WTC11 (cell line): ENCODE data around the gene NEURL1B. TPM values are rescaled to one million over a fixed set of nuclear protein-coding genes. Genes with fewer than 3 reads are reported as not detected.

Source experiments
- ATAC-seq: fragments of 200-7000 bp; cut with Tn5 transposase; 2 replicates; pipeline ENCODE4 v1.10.0; 2021; ENCODE audit warnings: mild to moderate bottlenecking, moderate library complexity
- CTCF ChIA-PET: fragments of 300-600 bp; sonication (Branson Sonifier 250); formaldehyde crosslinking; loops from one replicate; lab custom pipeline; 2021; ENCODE audit warnings: antibody characterized with exemption; lab: Charles Lee
- POLR2A ChIA-PET: fragments of 350-600 bp; sonication (Branson Sonifier 250); formaldehyde crosslinking; loops from one replicate; lab custom pipeline; 2021; ENCODE audit warnings: antibody characterized with exemption; lab: Charles Lee
- DNase-seq: peaks from one replicate; pipeline ENCODE4 v3.0.0; 2021; ENCODE audit warnings: low spot score
- H3K27ac Mint-ChIP-seq: 2 replicates; pipeline ENCODE4 v1.8.0; 2021; ENCODE audit warnings: mixed read lengths
- H3K27me3 Mint-ChIP-seq: 2 replicates; pipeline ENCODE4 v1.8.0; 2021; ENCODE audit warnings: low read depth, mild to moderate bottlenecking, moderate library complexity, mixed read lengths
- H3K36me3 Mint-ChIP-seq: 2 replicates; pipeline ENCODE4 v1.8.0; 2021; ENCODE audit warnings: mixed read lengths
- H3K4me1 Mint-ChIP-seq: 2 replicates; pipeline ENCODE4 v1.8.0; 2022; ENCODE audit warnings: mixed read lengths
- H3K4me3 Mint-ChIP-seq: 2 replicates; pipeline ENCODE4 v1.8.0; 2021; ENCODE audit warnings: mild to moderate bottlenecking, moderate library complexity, mixed read lengths
- H3K9me3 Mint-ChIP-seq: 2 replicates; pipeline ENCODE4 v1.8.0; 2021; ENCODE audit warnings: mixed read lengths
- CBFB ChIP-seq: sonication (generic); formaldehyde crosslinking; IDR thresholded peaks from 2 replicates; pipeline ENCODE4 v1.8.1; 2022; ENCODE audit warnings: mild to moderate bottlenecking, low read depth, missing genetic modification reagents
- GABPB1 ChIP-seq: sonication (generic); formaldehyde crosslinking; IDR thresholded peaks from 2 replicates; pipeline ENCODE4 v1.8.1; 2023; ENCODE audit warnings: mild to moderate bottlenecking, missing genetic modification reagents
- JAZF1 ChIP-seq: fragments of 250-450 bp; sonication (Bioruptor Pico); IDR thresholded peaks from 2 replicates; pipeline ENCODE4 v1.9.0; 2021; ENCODE audit warnings: moderate library complexity, mild to moderate bottlenecking, inconsistent platforms
- ZBTB21 ChIP-seq: sonication (generic); formaldehyde crosslinking; IDR thresholded peaks from 2 replicates; pipeline ENCODE4 v1.8.1; 2023; ENCODE audit warnings: mild to moderate bottlenecking, missing genetic modification reagents, borderline replicate concordance
- total RNA-seq: library from RNA; stranded (reverse); gene quantifications from 3 replicates; pipeline ENCODE4 v1.2.3, GENCODE V29; 2021
- TF ChIP-seq, protein P1 (sequence below): fragments of 250-450 bp; sonication (Bioruptor Pico); IDR thresholded peaks from 2 replicates; pipeline ENCODE4 v1.9.0; 2021; ENCODE audit warnings: mild to moderate bottlenecking
- TF ChIP-seq, protein P2 (sequence below): sonication (generic); formaldehyde crosslinking; IDR thresholded peaks from 2 replicates; pipeline ENCODE4 v1.8.1; 2023; ENCODE audit warnings: mild to moderate bottlenecking, missing genetic modification reagents
- TF ChIP-seq, protein P3 (sequence below): fragments of 200-600 bp; IDR thresholded peaks from 2 replicates; pipeline ENCODE4 v1.8.0; 2022; ENCODE audit warnings: antibody characterized with exemption
- TF ChIP-seq, protein P4 (sequence below): sonication (generic); formaldehyde crosslinking; IDR thresholded peaks from 2 replicates; pipeline ENCODE4 v1.8.1; 2022; ENCODE audit warnings: mild to moderate bottlenecking, moderate library complexity, missing genetic modification reagents
- TF ChIP-seq, protein P5 (sequence below): sonication (generic); formaldehyde crosslinking; IDR thresholded peaks from 2 replicates; pipeline ENCODE4 v1.8.1; 2023; ENCODE audit warnings: mild to moderate bottlenecking, missing genetic modification reagents, moderate library complexity
- TF ChIP-seq, protein P6 (sequence below): sonication (generic); formaldehyde crosslinking; IDR thresholded peaks from 2 replicates; pipeline ENCODE4 v1.8.0; 2022; ENCODE audit warnings: mild to moderate bottlenecking, missing genetic modification reagents
- TF ChIP-seq, protein P7 (sequence below): sonication (generic); formaldehyde crosslinking; IDR thresholded peaks from 2 replicates; pipeline ENCODE4 v1.8.1; 2023; ENCODE audit warnings: mild to moderate bottlenecking, missing genetic modification reagents
- TF ChIP-seq, protein P8 (sequence below): fragments of 250-450 bp; sonication (Bioruptor Pico); IDR thresholded peaks from 2 replicates; pipeline ENCODE4 v2.1.2; 2022; ENCODE audit warnings: mild to moderate bottlenecking, moderate library complexity

NEURL1B gene
- total RNA-seq, 1 experiment from 2014 or later: 9.8 TPM

DNA sequence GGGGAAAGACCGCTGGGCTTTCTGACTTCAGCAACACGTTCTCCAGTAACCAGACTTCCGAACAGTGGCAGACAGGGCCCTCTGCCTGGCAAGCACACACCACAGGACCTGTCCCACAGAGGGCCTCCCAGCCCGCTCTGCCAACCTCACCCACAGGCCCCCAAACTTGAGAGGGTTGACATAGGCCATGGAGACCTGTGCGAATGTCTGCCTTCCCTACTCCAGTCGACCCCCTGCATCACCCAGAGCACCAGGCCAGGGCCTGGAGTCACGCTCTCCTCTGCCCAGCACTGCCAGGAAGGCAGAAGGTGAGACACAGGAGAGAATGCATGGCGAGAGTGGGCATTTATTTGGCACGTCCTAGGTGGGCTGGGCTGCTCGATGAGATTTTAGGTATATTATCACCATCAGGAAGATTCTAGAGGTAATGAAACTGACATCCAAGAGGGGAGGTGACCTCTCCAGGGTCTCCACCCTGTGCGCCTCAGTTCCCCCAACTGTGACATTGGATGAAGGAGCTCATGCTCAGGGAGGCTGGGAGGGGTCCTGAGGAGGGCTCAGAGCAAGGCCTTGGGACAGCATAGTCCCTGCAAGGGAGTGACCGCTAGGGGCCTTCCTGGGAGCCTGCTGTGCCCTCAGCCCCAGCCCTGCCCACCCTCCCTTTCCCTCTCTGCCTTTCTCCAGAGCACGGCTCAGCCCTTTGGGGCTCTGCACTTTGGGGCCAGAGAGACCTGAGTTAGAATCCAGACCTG lies 75.0 kb downstream of the NEURL1B start (continued):
- TF ChIP-seq, protein P1, sequence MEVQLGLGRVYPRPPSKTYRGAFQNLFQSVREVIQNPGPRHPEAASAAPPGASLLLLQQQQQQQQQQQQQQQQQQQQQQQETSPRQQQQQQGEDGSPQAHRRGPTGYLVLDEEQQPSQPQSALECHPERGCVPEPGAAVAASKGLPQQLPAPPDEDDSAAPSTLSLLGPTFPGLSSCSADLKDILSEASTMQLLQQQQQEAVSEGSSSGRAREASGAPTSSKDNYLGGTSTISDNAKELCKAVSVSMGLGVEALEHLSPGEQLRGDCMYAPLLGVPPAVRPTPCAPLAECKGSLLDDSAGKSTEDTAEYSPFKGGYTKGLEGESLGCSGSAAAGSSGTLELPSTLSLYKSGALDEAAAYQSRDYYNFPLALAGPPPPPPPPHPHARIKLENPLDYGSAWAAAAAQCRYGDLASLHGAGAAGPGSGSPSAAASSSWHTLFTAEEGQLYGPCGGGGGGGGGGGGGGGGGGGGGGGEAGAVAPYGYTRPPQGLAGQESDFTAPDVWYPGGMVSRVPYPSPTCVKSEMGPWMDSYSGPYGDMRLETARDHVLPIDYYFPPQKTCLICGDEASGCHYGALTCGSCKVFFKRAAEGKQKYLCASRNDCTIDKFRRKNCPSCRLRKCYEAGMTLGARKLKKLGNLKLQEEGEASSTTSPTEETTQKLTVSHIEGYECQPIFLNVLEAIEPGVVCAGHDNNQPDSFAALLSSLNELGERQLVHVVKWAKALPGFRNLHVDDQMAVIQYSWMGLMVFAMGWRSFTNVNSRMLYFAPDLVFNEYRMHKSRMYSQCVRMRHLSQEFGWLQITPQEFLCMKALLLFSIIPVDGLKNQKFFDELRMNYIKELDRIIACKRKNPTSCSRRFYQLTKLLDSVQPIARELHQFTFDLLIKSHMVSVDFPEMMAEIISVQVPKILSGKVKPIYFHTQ: no peak
- TF ChIP-seq, protein P2, sequence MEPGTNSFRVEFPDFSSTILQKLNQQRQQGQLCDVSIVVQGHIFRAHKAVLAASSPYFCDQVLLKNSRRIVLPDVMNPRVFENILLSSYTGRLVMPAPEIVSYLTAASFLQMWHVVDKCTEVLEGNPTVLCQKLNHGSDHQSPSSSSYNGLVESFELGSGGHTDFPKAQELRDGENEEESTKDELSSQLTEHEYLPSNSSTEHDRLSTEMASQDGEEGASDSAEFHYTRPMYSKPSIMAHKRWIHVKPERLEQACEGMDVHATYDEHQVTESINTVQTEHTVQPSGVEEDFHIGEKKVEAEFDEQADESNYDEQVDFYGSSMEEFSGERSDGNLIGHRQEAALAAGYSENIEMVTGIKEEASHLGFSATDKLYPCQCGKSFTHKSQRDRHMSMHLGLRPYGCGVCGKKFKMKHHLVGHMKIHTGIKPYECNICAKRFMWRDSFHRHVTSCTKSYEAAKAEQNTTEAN (CRISPR knock-in tag): no peak

DNA sequence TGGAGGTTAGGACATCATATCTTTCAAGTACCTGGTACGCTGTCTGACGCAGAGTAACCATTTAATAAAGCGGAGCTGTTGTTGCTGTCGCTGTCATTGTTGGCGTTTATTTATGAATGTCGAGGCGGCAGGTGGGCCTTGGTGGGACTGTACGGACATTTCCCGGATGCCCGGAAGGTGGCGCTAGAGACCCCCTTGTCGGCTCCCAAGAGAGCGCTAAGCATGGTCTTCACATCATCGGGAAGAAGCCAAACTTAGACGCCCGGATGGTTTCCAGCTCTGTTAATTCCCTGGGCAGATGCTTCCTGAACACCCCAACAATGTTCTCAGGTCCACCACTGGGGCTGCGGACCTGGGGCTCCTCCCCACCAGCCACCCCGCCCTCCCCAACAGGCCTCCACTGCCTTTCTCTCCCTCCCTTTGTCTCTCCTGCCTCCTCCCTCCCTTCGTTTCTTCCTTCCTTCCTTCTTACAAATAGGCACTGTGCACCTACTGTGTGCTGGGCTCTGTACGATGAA lies 75.8 kb downstream of the NEURL1B start:
- Mint-ChIP-seq H3K4me1 (peaks cover 2% of the 10 kb centered on the region; the same call in 1 of the 2 replicates), H3K27me3 (peaks cover 24% of the 10 kb centered on the region), H3K4me3 (peak overlapping the region; percentile 53)
- ATAC-seq: peak; percentile 76
- TF ChIP-seq, protein P3, sequence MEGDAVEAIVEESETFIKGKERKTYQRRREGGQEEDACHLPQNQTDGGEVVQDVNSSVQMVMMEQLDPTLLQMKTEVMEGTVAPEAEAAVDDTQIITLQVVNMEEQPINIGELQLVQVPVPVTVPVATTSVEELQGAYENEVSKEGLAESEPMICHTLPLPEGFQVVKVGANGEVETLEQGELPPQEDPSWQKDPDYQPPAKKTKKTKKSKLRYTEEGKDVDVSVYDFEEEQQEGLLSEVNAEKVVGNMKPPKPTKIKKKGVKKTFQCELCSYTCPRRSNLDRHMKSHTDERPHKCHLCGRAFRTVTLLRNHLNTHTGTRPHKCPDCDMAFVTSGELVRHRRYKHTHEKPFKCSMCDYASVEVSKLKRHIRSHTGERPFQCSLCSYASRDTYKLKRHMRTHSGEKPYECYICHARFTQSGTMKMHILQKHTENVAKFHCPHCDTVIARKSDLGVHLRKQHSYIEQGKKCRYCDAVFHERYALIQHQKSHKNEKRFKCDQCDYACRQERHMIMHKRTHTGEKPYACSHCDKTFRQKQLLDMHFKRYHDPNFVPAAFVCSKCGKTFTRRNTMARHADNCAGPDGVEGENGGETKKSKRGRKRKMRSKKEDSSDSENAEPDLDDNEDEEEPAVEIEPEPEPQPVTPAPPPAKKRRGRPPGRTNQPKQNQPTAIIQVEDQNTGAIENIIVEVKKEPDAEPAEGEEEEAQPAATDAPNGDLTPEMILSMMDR: peak; percentile 74
- TF ChIP-seq, protein P4, sequence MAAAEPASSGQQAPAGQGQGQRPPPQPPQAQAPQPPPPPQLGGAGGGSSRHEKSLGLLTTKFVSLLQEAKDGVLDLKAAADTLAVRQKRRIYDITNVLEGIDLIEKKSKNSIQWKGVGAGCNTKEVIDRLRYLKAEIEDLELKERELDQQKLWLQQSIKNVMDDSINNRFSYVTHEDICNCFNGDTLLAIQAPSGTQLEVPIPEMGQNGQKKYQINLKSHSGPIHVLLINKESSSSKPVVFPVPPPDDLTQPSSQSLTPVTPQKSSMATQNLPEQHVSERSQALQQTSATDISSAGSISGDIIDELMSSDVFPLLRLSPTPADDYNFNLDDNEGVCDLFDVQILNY: no peak
- TF ChIP-seq, all 79 proteins: peak for 1
- ChIA-PET CTCF (interaction anchor here (0.6 to 2.5 kb wide), 42 partner anchors 10 to 545 kb away, joined by 3 to 63 read pairs (median 4); partner anchors contain the start of gene DUSP1), POLR2A (interaction anchor here (1.0 to 1.6 kb wide), 2 partner anchors 54 to 225 kb away, joined by 3 to 11 read pairs; partner anchors contain the start of gene DUSP1)
- Mint-ChIP-seq H3K9me3 (no peaks in the 10 kb centered on the region), H3K36me3 (no peaks in the 10 kb centered on the region), H3K27ac (no peak overlapping the region)
- peak; percentile 88 for DNase-seq

DNA sequence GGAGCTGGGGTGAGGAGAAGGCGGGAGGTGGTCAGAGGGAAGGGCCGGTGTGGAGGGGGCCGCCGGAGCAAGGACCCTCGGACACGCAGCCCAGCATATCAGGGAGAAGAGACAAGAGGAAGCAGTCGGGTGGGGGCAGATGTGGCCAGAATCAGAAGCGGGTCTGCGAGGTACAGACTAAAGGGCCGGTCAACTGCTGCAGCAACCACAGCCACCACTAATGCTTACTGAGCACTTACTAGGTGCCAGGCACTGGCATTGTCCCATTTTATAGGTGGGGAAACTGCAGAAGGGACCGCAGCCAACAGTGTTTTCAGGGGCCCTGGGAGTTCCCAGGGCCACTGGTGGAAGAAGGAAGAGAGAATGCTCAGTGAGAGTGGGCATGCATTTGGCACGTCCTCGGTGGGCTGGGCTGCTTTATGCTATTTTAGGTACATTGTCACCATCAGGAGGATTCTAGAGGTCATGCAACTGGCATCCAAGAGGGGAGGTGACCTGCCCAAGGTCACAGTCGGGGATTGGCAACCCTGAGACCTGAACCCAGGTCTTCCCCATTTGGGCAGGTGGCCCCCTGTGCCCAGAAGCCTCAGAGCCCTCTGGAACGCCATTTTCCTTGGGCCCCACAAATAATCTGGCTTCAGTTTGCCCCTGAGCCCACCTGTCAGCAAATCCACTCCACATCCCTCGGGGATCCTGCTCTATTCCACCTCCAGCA lies 76.6 kb downstream of the NEURL1B start:
- Mint-ChIP-seq H3K4me1 (peaks cover 2% of the 10 kb centered on the region; the same call in 1 of the 2 replicates), H3K9me3 (no peaks in the 10 kb centered on the region)
- POLR2A ChIA-PET: interaction anchor here (1.0 to 1.6 kb wide), 2 partner anchors 53 to 225 kb away, joined by 3 to 11 read pairs; partner anchors contain the start of gene DUSP1
- TF ChIP-seq, protein P5, sequence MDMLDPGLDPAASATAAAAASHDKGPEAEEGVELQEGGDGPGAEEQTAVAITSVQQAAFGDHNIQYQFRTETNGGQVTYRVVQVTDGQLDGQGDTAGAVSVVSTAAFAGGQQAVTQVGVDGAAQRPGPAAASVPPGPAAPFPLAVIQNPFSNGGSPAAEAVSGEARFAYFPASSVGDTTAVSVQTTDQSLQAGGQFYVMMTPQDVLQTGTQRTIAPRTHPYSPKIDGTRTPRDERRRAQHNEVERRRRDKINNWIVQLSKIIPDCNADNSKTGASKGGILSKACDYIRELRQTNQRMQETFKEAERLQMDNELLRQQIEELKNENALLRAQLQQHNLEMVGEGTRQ (CRISPR knock-in tag): no peak
- no peak for TF ChIP-seq GABPB1
- TF ChIP-seq JAZF1 (CRISPR knock-in tag): no peak
- no peak for TF ChIP-seq ZBTB21 (CRISPR knock-in tag)
- no peak for TF ChIP-seq CBFB (CRISPR knock-in tag)
- TF ChIP-seq, protein P6, sequence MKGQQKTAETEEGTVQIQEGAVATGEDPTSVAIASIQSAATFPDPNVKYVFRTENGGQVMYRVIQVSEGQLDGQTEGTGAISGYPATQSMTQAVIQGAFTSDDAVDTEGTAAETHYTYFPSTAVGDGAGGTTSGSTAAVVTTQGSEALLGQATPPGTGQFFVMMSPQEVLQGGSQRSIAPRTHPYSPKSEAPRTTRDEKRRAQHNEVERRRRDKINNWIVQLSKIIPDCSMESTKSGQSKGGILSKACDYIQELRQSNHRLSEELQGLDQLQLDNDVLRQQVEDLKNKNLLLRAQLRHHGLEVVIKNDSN (CRISPR knock-in tag): no peak
- TF ChIP-seq, protein P7, sequence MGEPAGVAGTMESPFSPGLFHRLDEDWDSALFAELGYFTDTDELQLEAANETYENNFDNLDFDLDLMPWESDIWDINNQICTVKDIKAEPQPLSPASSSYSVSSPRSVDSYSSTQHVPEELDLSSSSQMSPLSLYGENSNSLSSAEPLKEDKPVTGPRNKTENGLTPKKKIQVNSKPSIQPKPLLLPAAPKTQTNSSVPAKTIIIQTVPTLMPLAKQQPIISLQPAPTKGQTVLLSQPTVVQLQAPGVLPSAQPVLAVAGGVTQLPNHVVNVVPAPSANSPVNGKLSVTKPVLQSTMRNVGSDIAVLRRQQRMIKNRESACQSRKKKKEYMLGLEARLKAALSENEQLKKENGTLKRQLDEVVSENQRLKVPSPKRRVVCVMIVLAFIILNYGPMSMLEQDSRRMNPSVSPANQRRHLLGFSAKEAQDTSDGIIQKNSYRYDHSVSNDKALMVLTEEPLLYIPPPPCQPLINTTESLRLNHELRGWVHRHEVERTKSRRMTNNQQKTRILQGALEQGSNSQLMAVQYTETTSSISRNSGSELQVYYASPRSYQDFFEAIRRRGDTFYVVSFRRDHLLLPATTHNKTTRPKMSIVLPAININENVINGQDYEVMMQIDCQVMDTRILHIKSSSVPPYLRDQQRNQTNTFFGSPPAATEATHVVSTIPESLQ (CRISPR knock-in tag): no peak
- TF ChIP-seq, protein P8, sequence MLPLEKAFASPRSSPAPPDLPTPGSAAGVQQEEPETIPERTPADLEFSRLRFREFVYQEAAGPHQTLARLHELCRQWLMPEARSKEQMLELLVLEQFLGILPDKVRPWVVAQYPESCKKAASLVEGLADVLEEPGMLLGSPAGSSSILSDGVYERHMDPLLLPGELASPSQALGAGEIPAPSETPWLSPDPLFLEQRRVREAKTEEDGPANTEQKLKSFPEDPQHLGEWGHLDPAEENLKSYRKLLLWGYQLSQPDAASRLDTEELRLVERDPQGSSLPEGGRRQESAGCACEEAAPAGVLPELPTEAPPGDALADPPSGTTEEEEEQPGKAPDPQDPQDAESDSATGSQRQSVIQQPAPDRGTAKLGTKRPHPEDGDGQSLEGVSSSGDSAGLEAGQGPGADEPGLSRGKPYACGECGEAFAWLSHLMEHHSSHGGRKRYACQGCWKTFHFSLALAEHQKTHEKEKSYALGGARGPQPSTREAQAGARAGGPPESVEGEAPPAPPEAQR: no peak

More for the DNA sequence above, 76.6 kb downstream of the NEURL1B start:
- CTCF ChIA-PET: interaction anchor here (0.6 to 2.5 kb wide), 35 partner anchors 9 to 544 kb away, joined by 3 to 63 read pairs (median 4); partner anchors contain the start of gene DUSP1
- no peak for ATAC-seq
- H3K4me3 Mint-ChIP-seq: no peak overlapping the region
- no peaks in the 10 kb centered on the region for H3K36me3 Mint-ChIP-seq
- peaks cover 28% of the 10 kb centered on the region for H3K27me3 Mint-ChIP-seq
- no peak overlapping the region for H3K27ac Mint-ChIP-seq
- DNase-seq: no peak
